ENCODE results near the gene TMCO4. TPM values are rescaled to one million over a fixed set of nuclear protein-coding genes. Genes with fewer than 3 reads are reported as not detected.

TMCO4 gene
- total and polyA plus RNA-seq, 10 of the 15 experiments (the other 5 are each of a cell fraction or from before 2014, with no cell fraction given) = 2.4 to 20.8 (median 13.0) TPM

DNA sequence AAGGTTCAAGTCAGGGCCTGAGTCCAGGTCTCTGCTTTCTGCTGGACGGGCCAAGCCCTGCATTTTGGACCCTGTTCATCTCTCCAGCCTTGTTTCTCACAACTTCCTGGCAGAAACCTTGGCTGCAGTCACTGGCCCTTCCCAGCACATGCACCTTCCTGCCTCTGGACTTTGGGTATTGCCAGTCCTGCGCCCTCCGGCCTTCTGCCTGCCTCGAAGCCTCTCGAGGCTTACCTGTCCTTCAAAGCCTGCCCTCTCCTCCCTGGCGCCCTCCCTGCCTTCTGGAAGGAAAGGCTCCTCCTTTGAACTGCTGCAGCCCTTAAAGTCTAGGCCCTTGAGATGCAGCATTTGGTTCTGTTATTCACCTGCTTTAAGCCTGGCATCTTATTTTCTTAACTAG, 82.2 kb downstream of the TMCO4 start:
- H3K9ac ChIP-seq (ENCODE audit: control insufficient read depth, insufficient read depth, low read length) = no peak overlapping the region
- H3K4me3 ChIP-seq = no peak overlapping the region
- H3K9me3 ChIP-seq (replicated peaks; ENCODE audit: control insufficient read depth, insufficient read depth, low read length) = no peaks in the 10 kb centered on the region
- RAD21 ChIA-PET (ENCODE audit: unreplicated experiment) = no interaction called here
- no peak for FAIRE-seq
- no peak for TF ChIP-seq IKZF1 (conservative IDR thresholded peaks at IDR 0.05)
- TF ChIP-seq HDAC6 (IDR thresholded peaks at IDR 0.05; ENCODE audit: unreplicated experiment) = no peak
- TF ChIP-seq LARP7 (IDR thresholded peaks at IDR 0.05) = no peak
- TF ChIP-seq SREBF2 (IDR thresholded peaks at IDR 0.05; ENCODE audit: low read length) = no peak
- no peak for TF ChIP-seq KLF5 (IDR thresholded peaks at IDR 0.05; ENCODE audit: partially characterized antibody)
- TF ChIP-seq RUNX3 (IDR thresholded peaks at IDR 0.05; ENCODE audit: low read length) = no peak
- no peak for TF ChIP-seq NRF1 (conservative IDR thresholded peaks at IDR 0.05; ENCODE audit: low read depth, low read length)
- no peak for TF ChIP-seq STAT3 (IDR thresholded peaks at IDR 0.05; ENCODE audit: low read depth, low read length)
- no peak for TF ChIP-seq FOS (IDR thresholded peaks at IDR 0.05; ENCODE audit: borderline replicate concordance, extremely low read depth, insufficient read length)
- no peak for TF ChIP-seq CBFB (IDR thresholded peaks at IDR 0.05; ENCODE audit: low read depth)
- TF ChIP-seq BMI1 (IDR thresholded peaks at IDR 0.05; ENCODE audit: borderline replicate concordance) = no peak
- no peak for TF ChIP-seq SPI1 (IDR thresholded peaks at IDR 0.05; ENCODE audit: borderline replicate concordance, insufficient read depth, low read depth, low read length)
- TF ChIP-seq TCF7 (IDR thresholded peaks at IDR 0.05; ENCODE audit: borderline replicate concordance) = no peak
- TF ChIP-seq SUPT20H (IDR thresholded peaks at IDR 0.05; ENCODE audit: borderline replicate concordance, control insufficient read depth, low read depth, low read length) = no peak
- no peaks in the 10 kb centered on the region for H3K27me3 ChIP-seq (replicated peaks in 1 of 2; ENCODE audit: control insufficient read depth in 2 of 2, insufficient read depth in 2 of 2, low read length in 1 of 2)
- CTCF ChIA-PET = interaction anchor here (1.2 to 6.6 kb wide), 2 partner anchors 13 to 14 kb away, joined by 3 to 57 read pairs; no protein-coding TSS in a partner anchor
- SMC1A ChIA-PET (ENCODE audit: uncharacterized antibody, unreplicated experiment) = no interaction called here
- no peak overlapping the region for H2AFZ ChIP-seq (ENCODE audit: control insufficient read depth, low read depth, low read length)
- intact Hi-C loops (cut with micrococcal nuclease; ENCODE audit: unreplicated experiment) = no loop called here
- ATAC-seq = no peak
- POLR2A ChIA-PET = no interaction called here
- in situ Hi-C loops (cut with MboI) = no loop called here
- no peak overlapping the region for H3K4me2 ChIP-seq (ENCODE audit: control insufficient read depth, insufficient read depth)
- peaks cover 0 to 3% of the 10 kb centered on the region in 2 experiments; a peak in 1 of 4 replicates for H3K36me3 ChIP-seq (ENCODE audit: control insufficient read depth in 2 of 2, insufficient read depth in 2 of 2, low read length in 1 of 2)
- 96% methylated on average over 6 of the region's 6 CpGs for WGBS (ENCODE audit: insufficient coverage, insufficient replicate concordance, low lambda C conversion rate, missing lambda C conversion rate)
- peaks cover 9% of the 10 kb centered on the region for H3K4me1 ChIP-seq (ENCODE audit: control insufficient read depth, insufficient read depth, low read length)
- no peaks in the 10 kb centered on the region for H4K20me1 ChIP-seq (ENCODE audit: control insufficient read depth, insufficient read depth)
- no TSS peak for BruUV-seq (replicated peaks)
- no peak for DNase-seq (ENCODE audit: low read depth, low spot score)
- H3K79me2 ChIP-seq (ENCODE audit: control insufficient read depth, insufficient read depth, low read length) = no peaks in the 10 kb centered on the region
- no peak overlapping the region for H3K27ac ChIP-seq (ENCODE audit: control insufficient read depth, insufficient read depth)
